Measurements from ENCODE around the gene SLC39A1. TPM values are rescaled to one million over a fixed set of nuclear protein-coding genes. Genes with fewer than 3 reads are reported as not detected.
"Not testable (repeated sequence)": the region's sequence is repeated elsewhere in the genome, so short reads cannot be mapped to it uniquely, and the experiment has no call there.

SLC39A1 gene
- total and polyA plus RNA-seq, 2 of the 8 experiments (the other 6 are each of a cell fraction or from before 2014, with no cell fraction given) = 238 to 337 TPM

- H3K4me3 ChIP-seq (ENCODE audit: extremely low read depth in 1 of 4, insufficient read depth in 2 of 4, low read depth in 3 of 4, low read length in 4 of 4); FAIRE-seq; H3K79me2 ChIP-seq (ENCODE audit: control insufficient read depth in 1 of 2, insufficient read depth in 2 of 2, low read length in 2 of 2); H3K79me1 ChIP-seq (ENCODE audit: low read depth, low read length); H3K14ac ChIP-seq (ENCODE audit: insufficient read length); H4K20me1 ChIP-seq (replicated peaks in 1 of 2; ENCODE audit: control insufficient read depth in 1 of 2, insufficient read depth in 2 of 2, low read length in 2 of 2); H4K5ac ChIP-seq (ENCODE audit: insufficient read length, low read depth, low read length); H2BK20ac ChIP-seq (ENCODE audit: low read length); H3K56ac ChIP-seq (replicated peaks; ENCODE audit: insufficient read length, low read depth, low read length); H3K23ac ChIP-seq (ENCODE audit: insufficient read length); H2AK5ac ChIP-seq (ENCODE audit: low read depth, low read length); H4K91ac ChIP-seq (replicated peaks; ENCODE audit: insufficient read length, low read length); H3K4ac ChIP-seq (replicated peaks; ENCODE audit: insufficient read length, low read depth, low read length); H3K27me3 ChIP-seq (replicated peaks in 1 of 4; ENCODE audit: control insufficient read depth in 3 of 4, extremely low read depth in 1 of 4, insufficient read depth in 3 of 4, low read length in 3 of 4); H3K23me2 ChIP-seq (ENCODE audit: low read depth, low read length); H3K4me2 ChIP-seq (ENCODE audit: insufficient read depth in 1 of 2, low read depth in 2 of 2, low read length in 2 of 2); H2AFZ ChIP-seq (ENCODE audit: low read length); H2BK15ac ChIP-seq (ENCODE audit: low read length); H2BK5ac ChIP-seq (ENCODE audit: low read depth, low read length); H3K9me3 ChIP-seq (ENCODE audit: insufficient read depth in 2 of 2, low read depth in 1 of 2, low read length in 1 of 2); H3K36me3 ChIP-seq (ENCODE audit: control insufficient read depth in 2 of 4, insufficient read depth in 4 of 4, low read length in 3 of 4); H2BK12ac ChIP-seq (ENCODE audit: low read depth, low read length); H3K27ac ChIP-seq (ENCODE audit: low read depth, low read length); H2BK120ac ChIP-seq (replicated peaks; ENCODE audit: low read depth, low read length); H3K9ac ChIP-seq (replicated peaks in 1 of 4; ENCODE audit: extremely low read depth in 1 of 4, low read depth in 3 of 4, low read length in 3 of 4); DNase-seq (ENCODE audit: low read depth in 1 of 2, low spot score in 2 of 2); H3K18ac ChIP-seq (ENCODE audit: extremely low read depth, low read length); H3K4me1 ChIP-seq (replicated peaks in 1 of 4; ENCODE audit: control insufficient read depth in 3 of 4, insufficient read depth in 4 of 4, low read length in 3 of 4); H4K8ac ChIP-seq (ENCODE audit: extremely low read depth, insufficient read depth, low read length): not testable (repeated sequence)
- whole genome bisulfite sequencing, 2 experiments (ENCODE audit: extremely low coverage in 1 of 2, insufficient coverage in 1 of 2, insufficient read length in 1 of 2, insufficient replicate concordance in 2 of 2, low coverage in 1 of 2, low lambda C conversion rate in 2 of 2, missing lambda C conversion rate in 1 of 2) = 96% methylated on average over 14 of the region's 14 CpGs; no CpG with 5 or more reads in 1 of the 2 experiments
- POLR2A ChIA-PET (ENCODE audit: partially characterized antibody) = interaction anchor here (0.6 to 1.9 kb wide), 3 partner anchors 14 to 35 kb away, joined by 3 to 13 read pairs (median 3); partner anchors contain the start of genes JTB and RPS27
- CTCF ChIA-PET (ENCODE audit: partially characterized antibody) = interaction anchor here (0.7 kb wide), 1 partner anchor 179 kb away, joined by 3 read pairs; no protein-coding TSS in a partner anchor
Measured at GRCh38 chr1:154012543-154012942, 49.2 kb upstream of the SLC39A1 start.
